HCT116 (cell line): Measurements from ENCODE around the gene GRM8.

Experiments
- CTCF ChIP-seq, 3 experiments: fragments of 200-600 bp in 1 of 3; sonication (generic) in 1 of 3; IDR thresholded peaks in 2 of 3; conservative IDR thresholded peaks in 1 of 3; 2 replicates each; pipeline ENCODE4 v1.5.1; 2012 to 2017; ENCODE audit warnings: low read depth in 2 of 3, low read length in 2 of 3, antibody characterized with exemption in 1 of 3, borderline replicate concordance in 1 of 3, control low read depth in 1 of 3, mild to moderate bottlenecking in 1 of 3, mixed read lengths in 1 of 3, mixed run types in 1 of 3, moderate library complexity in 1 of 3; ENCODE audit not compliant: insufficient read depth in 1 of 3
- POLR2A ChIP-seq: IDR thresholded peaks from 2 replicates; pipeline ENCODE4 v1.7.0; 2011; ENCODE audit warnings: borderline replicate concordance; ENCODE audit not compliant: insufficient read depth, insufficient read length; ENCODE audit errors: extremely low read depth
- TCF7L2 ChIP-seq: IDR thresholded peaks from 2 replicates; pipeline ENCODE4 v1.7.0; 2011; ENCODE audit warnings: borderline replicate concordance, inconsistent platforms; ENCODE audit not compliant: insufficient read depth, insufficient read length; ENCODE audit errors: extremely low read depth

DNA sequence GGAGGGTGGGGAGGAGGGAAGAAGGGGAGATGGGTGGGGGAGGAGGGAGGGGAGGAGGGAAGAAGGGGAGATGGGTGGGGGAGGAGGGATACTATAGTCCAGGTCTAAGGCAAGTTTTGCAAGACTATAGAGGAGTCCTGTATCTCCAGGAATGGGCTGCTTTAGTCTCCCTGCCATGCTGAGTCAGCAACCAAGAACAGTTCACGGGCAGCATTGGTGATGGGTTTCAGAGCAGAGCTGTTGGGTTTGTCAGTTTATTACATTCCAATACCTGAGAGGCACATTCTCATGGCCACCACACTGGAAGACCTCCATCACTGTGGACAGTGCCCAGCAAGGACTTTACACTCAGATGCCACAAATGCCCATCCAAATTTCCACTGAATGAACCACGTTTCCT, 212.7 kb downstream of the GRM8 start:
- TF ChIP-seq POLR2A (no peak), CTCF (IDR thresholded peaks at IDR 0.05 in 2 of 3, conservative IDR thresholded peaks at IDR 0.05 in 1 of 3; ENCODE audit: borderline replicate concordance in 1 of 3, insufficient read depth in 1 of 3, low read depth in 2 of 3, low read length in 2 of 3) (no peak), TCF7L2 (no peak)
